ENCODE data around the gene GPR141. TPM values are rescaled to one million over a fixed set of nuclear protein-coding genes. Genes with fewer than 3 reads are reported as not detected.

Gene GPR141
- total RNA-seq, 5 donors from 2014 or later (not counting 1 experiment from before 2014, with no cell fraction given), result 0.25 to 6.3 (median 0.92) TPM

DNA sequence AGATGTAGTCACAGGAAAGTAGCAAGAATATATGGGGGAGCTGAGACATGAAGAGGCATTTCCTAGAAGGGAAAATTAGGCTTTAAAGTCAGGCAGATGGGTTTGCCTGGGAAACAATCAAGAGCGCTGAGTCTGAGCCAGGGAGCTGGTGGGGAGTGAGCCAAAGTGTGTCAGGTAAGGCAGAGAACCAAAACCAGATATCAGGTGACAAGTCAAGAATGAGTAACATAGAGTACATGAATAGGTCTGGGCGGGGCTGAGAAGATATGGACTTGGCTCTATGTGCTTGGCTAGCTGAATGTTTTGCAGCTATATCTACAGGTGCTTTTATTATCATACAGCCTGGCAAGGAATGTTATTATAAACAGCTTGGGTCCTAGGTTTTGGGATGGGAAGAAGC, 49.3 kb downstream of the GPR141 start:
- no peak overlapping the region for H3K4me3 ChIP-seq (ENCODE audit: control insufficient read depth in 1 of 2, extremely low read depth in 1 of 2, low read length in 1 of 2)
- H3K9me3 ChIP-seq, result no peaks in the 10 kb centered on the region
- H3K27ac Mint-ChIP-seq, result no peak overlapping the region
- no peaks in the 10 kb centered on the region for H3K9me3 Mint-ChIP-seq
- no peaks in the 10 kb centered on the region for H3K36me3 Mint-ChIP-seq
- H3K27me3 Mint-ChIP-seq, result peaks cover 9 to 12% of the 10 kb centered on the region in 2 donors
- 100% methylated on average over 2 of the region's 2 CpGs for WGBS (ENCODE audit: insufficient coverage)
- no peak for DNase-seq
- H3K36me3 ChIP-seq (ENCODE audit: control insufficient read depth in 2 of 2, extremely low read depth in 1 of 2, insufficient read depth in 1 of 2, low read length in 1 of 2), result no peaks in the 10 kb centered on the region
- ChIA-PET CTCF (interaction anchor here in 1 of 2 donors (0.6 kb wide), 1 partner anchor 23 kb away, joined by 3 read pairs; no protein-coding TSS in a partner anchor), POLR2A (no interaction called here)
- no peak overlapping the region for H3K4me3 Mint-ChIP-seq
- H3K27me3 ChIP-seq (replicated peaks in 1 of 2; ENCODE audit: control insufficient read depth in 2 of 2, extremely low read depth in 1 of 2, insufficient read depth in 2 of 2, low read length in 1 of 2), result no peaks in the 10 kb centered on the region
- peaks cover 0 to 2% (median 0%) of the 10 kb centered on the region in 3 donors for H3K4me1 Mint-ChIP-seq
- H3K4me1 ChIP-seq (ENCODE audit: control insufficient read depth in 1 of 2, extremely low read depth in 1 of 2, insufficient read depth in 2 of 2, low read length in 2 of 2), result no peaks in the 10 kb centered on the region
- no peak for ATAC-seq (replicated peaks in 1 of 4)
- no peak overlapping the region for H3K27ac ChIP-seq (ENCODE audit: low read length)

- Histone ChIP-seq H3K4me3 (ENCODE audit: control insufficient read depth in 1 of 2, extremely low read depth in 1 of 2, low read length in 1 of 2) (no peak overlapping the region), H3K27me3 (replicated peaks in 1 of 2; ENCODE audit: control insufficient read depth in 2 of 2, extremely low read depth in 1 of 2, insufficient read depth in 2 of 2, low read length in 1 of 2) (no peaks in the 10 kb centered on the region), H3K27ac (ENCODE audit: low read length) (no peak overlapping the region), H3K4me1 (ENCODE audit: control insufficient read depth in 1 of 2, extremely low read depth in 1 of 2, insufficient read depth in 2 of 2, low read length in 2 of 2) (no peaks in the 10 kb centered on the region), H3K9me3 (no peaks in the 10 kb centered on the region), H3K36me3 (ENCODE audit: control insufficient read depth in 2 of 2, extremely low read depth in 1 of 2, insufficient read depth in 1 of 2, low read length in 1 of 2) (no peaks in the 10 kb centered on the region)
- no peak for ATAC-seq (replicated peaks in 1 of 4)
- Mint-ChIP-seq H3K36me3 (no peaks in the 10 kb centered on the region), H3K4me3 (no peak overlapping the region), H3K4me1 (peaks cover 0 to 2% (median 0%) of the 10 kb centered on the region in 3 donors), H3K9me3 (no peaks in the 10 kb centered on the region), H3K27me3 (peaks cover 6 to 12% of the 10 kb centered on the region in 2 donors), H3K27ac (no peak overlapping the region)
- DNase-seq, result no peak
- ChIA-PET CTCF (no interaction called here), POLR2A (no interaction called here)
Measured at GRCh38 chr7:37735196-37735595, 51.6 kb downstream of the GPR141 start.

- no peaks in the 10 kb centered on the region for H3K9me3 Mint-ChIP-seq
- WGBS (ENCODE audit: insufficient coverage), result 100% methylated on average over 1 of the region's 1 CpG
Measured at GRCh38 chr7:37738321-37738720, 54.8 kb downstream of the GPR141 start.

GRCh38 chr7:37740398-37740797, 56.8 kb downstream of the GPR141 start:
- Histone ChIP-seq H3K27ac (ENCODE audit: low read length) (no peak overlapping the region), H3K4me1 (ENCODE audit: control insufficient read depth in 1 of 2, extremely low read depth in 1 of 2, insufficient read depth in 2 of 2, low read length in 2 of 2) (no peaks in the 10 kb centered on the region), H3K27me3 (replicated peaks in 1 of 2; ENCODE audit: control insufficient read depth in 2 of 2, extremely low read depth in 1 of 2, insufficient read depth in 2 of 2, low read length in 1 of 2) (no peaks in the 10 kb centered on the region), H3K36me3 (ENCODE audit: control insufficient read depth in 2 of 2, extremely low read depth in 1 of 2, insufficient read depth in 1 of 2, low read length in 1 of 2) (no peaks in the 10 kb centered on the region), H3K9me3 (no peaks in the 10 kb centered on the region), H3K4me3 (ENCODE audit: control insufficient read depth in 1 of 2, extremely low read depth in 1 of 2, low read length in 1 of 2) (no peak overlapping the region)
- DNase-seq (no peak), ATAC-seq (replicated peaks in 1 of 4) (no peak)
- Mint-ChIP-seq H3K4me1 (no peaks in the 10 kb centered on the region), H3K9me3 (no peaks in the 10 kb centered on the region), H3K36me3 (no peaks in the 10 kb centered on the region), H3K27ac (no peak overlapping the region), H3K4me3 (no peak overlapping the region), H3K27me3 (peaks cover 0 to 4% of the 10 kb centered on the region in 2 donors)
- ChIA-PET POLR2A (no interaction called here), CTCF (no interaction called here)
- WGBS (ENCODE audit: insufficient coverage), result 96% methylated on average over 5 of the region's 7 CpGs

More at GRCh38 chr7:37738321-37738720, 54.8 kb downstream of the GPR141 start:
- Histone ChIP-seq H3K4me1 (ENCODE audit: control insufficient read depth in 1 of 2, extremely low read depth in 1 of 2, insufficient read depth in 2 of 2, low read length in 2 of 2) (no peaks in the 10 kb centered on the region), H3K36me3 (ENCODE audit: control insufficient read depth in 2 of 2, extremely low read depth in 1 of 2, insufficient read depth in 1 of 2, low read length in 1 of 2) (no peaks in the 10 kb centered on the region), H3K4me3 (ENCODE audit: control insufficient read depth in 1 of 2, extremely low read depth in 1 of 2, low read length in 1 of 2) (no peak overlapping the region), H3K27ac (ENCODE audit: low read length) (no peak overlapping the region), H3K9me3 (no peaks in the 10 kb centered on the region), H3K27me3 (replicated peaks in 1 of 2; ENCODE audit: control insufficient read depth in 2 of 2, extremely low read depth in 1 of 2, insufficient read depth in 2 of 2, low read length in 1 of 2) (no peaks in the 10 kb centered on the region)
- no peak for DNase-seq
- ChIA-PET CTCF (interaction anchor here in 1 of 2 donors (0.7 kb wide), 1 partner anchor 10 kb away, joined by 3 read pairs; no protein-coding TSS in a partner anchor), POLR2A (no interaction called here)
- Mint-ChIP-seq H3K4me1 (no peaks in the 10 kb centered on the region), H3K4me3 (no peak overlapping the region), H3K36me3 (no peaks in the 10 kb centered on the region), H3K27me3 (peaks cover 0 to 4% of the 10 kb centered on the region in 2 donors), H3K27ac (no peak overlapping the region)
- no peak for ATAC-seq (replicated peaks in 1 of 4)

DNA sequence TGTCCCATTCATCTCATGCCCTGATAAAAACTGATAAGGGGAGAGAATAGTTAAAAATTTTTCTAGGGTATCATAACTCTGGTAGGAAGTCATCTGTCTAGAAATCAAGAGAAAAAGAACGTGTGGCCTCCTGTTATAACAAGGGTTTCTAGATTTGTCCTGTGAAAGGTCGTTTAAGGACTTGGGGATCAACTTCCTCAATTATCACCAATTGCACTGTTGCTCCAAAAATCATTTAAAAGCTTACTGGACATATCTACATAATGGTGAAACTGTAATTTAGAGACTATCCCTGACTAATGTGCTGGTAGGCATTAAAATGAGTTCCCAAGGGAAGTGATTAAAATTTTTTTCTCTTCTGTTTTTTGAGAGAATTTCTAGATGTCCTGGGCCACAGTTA, 58.2 kb downstream of the GPR141 start:
- Histone ChIP-seq H3K27me3 (replicated peaks in 1 of 2; ENCODE audit: control insufficient read depth in 2 of 2, extremely low read depth in 1 of 2, insufficient read depth in 2 of 2, low read length in 1 of 2) (no peaks in the 10 kb centered on the region), H3K9me3 (no peaks in the 10 kb centered on the region), H3K4me3 (ENCODE audit: control insufficient read depth in 1 of 2, extremely low read depth in 1 of 2, low read length in 1 of 2) (no peak overlapping the region), H3K27ac (ENCODE audit: low read length) (no peak overlapping the region), H3K4me1 (ENCODE audit: control insufficient read depth in 1 of 2, extremely low read depth in 1 of 2, insufficient read depth in 2 of 2, low read length in 2 of 2) (no peaks in the 10 kb centered on the region), H3K36me3 (ENCODE audit: control insufficient read depth in 2 of 2, extremely low read depth in 1 of 2, insufficient read depth in 1 of 2, low read length in 1 of 2) (no peaks in the 10 kb centered on the region)
- Mint-ChIP-seq H3K4me3 (no peak overlapping the region), H3K27me3 (peaks cover 0 to 4% of the 10 kb centered on the region in 2 donors), H3K9me3 (no peaks in the 10 kb centered on the region), H3K36me3 (no peaks in the 10 kb centered on the region), H3K27ac (no peak overlapping the region), H3K4me1 (no peaks in the 10 kb centered on the region)
- ATAC-seq (replicated peaks in 1 of 4) (no peak), DNase-seq (no peak)
- WGBS (ENCODE audit: insufficient coverage), result no CpG with 5 or more reads among the region's 2 CpGs
- POLR2A ChIA-PET, result no interaction called here
- CTCF ChIA-PET, result no interaction called here

GRCh38 chr7:37751096-37751495, 67.5 kb downstream of the GPR141 start:
- no peak for DNase-seq
- H3K27me3 ChIP-seq (replicated peaks in 1 of 2; ENCODE audit: control insufficient read depth in 2 of 2, extremely low read depth in 1 of 2, insufficient read depth in 2 of 2, low read length in 1 of 2), result peaks cover 0 to 3% of the 10 kb centered on the region in 2 experiments
- H3K4me3 Mint-ChIP-seq, result no peak overlapping the region
- peaks cover 3% of the 10 kb centered on the region in 2 donors for H3K27me3 Mint-ChIP-seq
- H3K27ac Mint-ChIP-seq, result no peak overlapping the region
- no peak for ATAC-seq (replicated peaks in 1 of 4)
- CTCF ChIA-PET, result interaction anchor here in 1 of 2 donors (0.7 kb wide), 1 partner anchor 118 kb away, joined by 3 read pairs; no protein-coding TSS in a partner anchor
- no peaks in the 10 kb centered on the region for H3K36me3 Mint-ChIP-seq
- H3K9me3 ChIP-seq, result no peaks in the 10 kb centered on the region
- H3K4me1 Mint-ChIP-seq, result no peaks in the 10 kb centered on the region
- WGBS (ENCODE audit: insufficient coverage), result 20% methylated on average over 1 of the region's 1 CpG
- POLR2A ChIA-PET, result no interaction called here
- no peaks in the 10 kb centered on the region for H3K36me3 ChIP-seq (ENCODE audit: control insufficient read depth in 2 of 2, extremely low read depth in 1 of 2, insufficient read depth in 1 of 2, low read length in 1 of 2)
- H3K9me3 Mint-ChIP-seq, result no peaks in the 10 kb centered on the region
- no peak overlapping the region for H3K27ac ChIP-seq (ENCODE audit: low read length)
- no peak overlapping the region for H3K4me3 ChIP-seq (ENCODE audit: control insufficient read depth in 1 of 2, extremely low read depth in 1 of 2, low read length in 1 of 2)
- no peaks in the 10 kb centered on the region for H3K4me1 ChIP-seq (ENCODE audit: control insufficient read depth in 1 of 2, extremely low read depth in 1 of 2, insufficient read depth in 2 of 2, low read length in 2 of 2)

All from T-cell (primary cell).